ENCODE data around the gene AIF1L. TPM values are rescaled to one million over a fixed set of nuclear protein-coding genes. Genes with fewer than 3 reads are reported as not detected.
A peak's percentile ranks its signal among the peaks of the same experiment; 100 is the strongest.

Gene AIF1L
- total RNA-seq, 2 experiments from 2014 or later, result not detected

GRCh38 chr9:131122158-131122557 lies 25.8 kb downstream of the AIF1L start:
- Mint-ChIP-seq H3K4me1 (ENCODE audit: low read depth) (peaks cover 19% of the 10 kb centered on the region), H3K36me3 (ENCODE audit: low read depth) (peaks cover 16% of the 10 kb centered on the region), H3K27me3 (peaks cover 4% of the 10 kb centered on the region), H3K4me3 (no peak overlapping the region), H3K27ac (no peak overlapping the region), H3K9me3 (no peaks in the 10 kb centered on the region)
- intact Hi-C loops (cut with DNase I, micrococcal nuclease), result loop anchor here in 1 of 2 experiments (5.0 to 10.0 kb wide), 4 partner anchors 427 to 1553 kb away; partner anchors contain the start of genes EXOSC2, FUBP3, GTF3C4 and TTF1
- H3K27me3 ChIP-seq (ENCODE audit: control insufficient read depth in 1 of 2, insufficient read depth in 2 of 2, low read length in 2 of 2), result peaks cover 1 to 3% of the 10 kb centered on the region in 2 experiments
- no peak overlapping the region for H3K4me3 ChIP-seq (ENCODE audit: low read length)
- TF ChIP-seq, protein P1, sequence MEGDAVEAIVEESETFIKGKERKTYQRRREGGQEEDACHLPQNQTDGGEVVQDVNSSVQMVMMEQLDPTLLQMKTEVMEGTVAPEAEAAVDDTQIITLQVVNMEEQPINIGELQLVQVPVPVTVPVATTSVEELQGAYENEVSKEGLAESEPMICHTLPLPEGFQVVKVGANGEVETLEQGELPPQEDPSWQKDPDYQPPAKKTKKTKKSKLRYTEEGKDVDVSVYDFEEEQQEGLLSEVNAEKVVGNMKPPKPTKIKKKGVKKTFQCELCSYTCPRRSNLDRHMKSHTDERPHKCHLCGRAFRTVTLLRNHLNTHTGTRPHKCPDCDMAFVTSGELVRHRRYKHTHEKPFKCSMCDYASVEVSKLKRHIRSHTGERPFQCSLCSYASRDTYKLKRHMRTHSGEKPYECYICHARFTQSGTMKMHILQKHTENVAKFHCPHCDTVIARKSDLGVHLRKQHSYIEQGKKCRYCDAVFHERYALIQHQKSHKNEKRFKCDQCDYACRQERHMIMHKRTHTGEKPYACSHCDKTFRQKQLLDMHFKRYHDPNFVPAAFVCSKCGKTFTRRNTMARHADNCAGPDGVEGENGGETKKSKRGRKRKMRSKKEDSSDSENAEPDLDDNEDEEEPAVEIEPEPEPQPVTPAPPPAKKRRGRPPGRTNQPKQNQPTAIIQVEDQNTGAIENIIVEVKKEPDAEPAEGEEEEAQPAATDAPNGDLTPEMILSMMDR (IDR thresholded peaks at IDR 0.05), result no peak
- DNase-seq, result no peak
- no peaks in the 10 kb centered on the region for H3K9me3 ChIP-seq (ENCODE audit: control insufficient read depth in 1 of 2, insufficient read depth in 1 of 2, low read length in 2 of 2)
- ChIA-PET POLR2A (interaction anchor here (0.6 kb wide), 1 partner anchor 14 kb away, joined by 3 read pairs; no protein-coding TSS in a partner anchor), CTCF (no interaction called here)
- no peak for ATAC-seq (ENCODE audit: poor library complexity)
- peaks cover under 1% of the 10 kb centered on the region for H3K36me3 ChIP-seq (ENCODE audit: insufficient read depth, low read length)
- H3K4me1 ChIP-seq (ENCODE audit: insufficient read depth, low read length), result peaks cover 24% of the 10 kb centered on the region
- H3K27ac ChIP-seq (ENCODE audit: low read depth in 1 of 2, low read length in 2 of 2), result no peak overlapping the region

GRCh38 chr9:131125038-131125287 lies 28.6 kb downstream of the AIF1L start:
- Mint-ChIP-seq H3K36me3 (ENCODE audit: low read depth) (peaks cover 44% of the 10 kb centered on the region), H3K27ac (peak overlapping the region; percentile 92), H3K27me3 (no peaks in the 10 kb centered on the region), H3K4me1 (ENCODE audit: low read depth) (peaks cover 37% of the 10 kb centered on the region), H3K4me3 (peak overlapping the region; percentile 96), H3K9me3 (no peaks in the 10 kb centered on the region)
- CTCF ChIA-PET, result no interaction called here
- H3K27me3 ChIP-seq (ENCODE audit: control insufficient read depth in 1 of 2, insufficient read depth in 2 of 2, low read length in 2 of 2), result no peaks in the 10 kb centered on the region
- intact Hi-C loops (cut with DNase I, micrococcal nuclease), result loop anchor here (1.0 to 10.0 kb wide), 8 partner anchors 152 to 1550 kb away; partner anchors contain the start of genes EXOSC2 (in 2 of the 2), FAM78A (in 1 of the 2), GTF3C4 (in 1 of the 2) and TTF1 (in 1 of the 2)
- peaks cover 24% of the 10 kb centered on the region for H3K4me1 ChIP-seq (ENCODE audit: insufficient read depth, low read length)
- H3K27ac ChIP-seq (ENCODE audit: low read depth in 1 of 2, low read length in 2 of 2), result peak overlapping the region; percentile 49 to 71
- ATAC-seq (ENCODE audit: poor library complexity) (peak; percentile 0), DNase-seq (no peak)
- peak overlapping the region; percentile 76 for H3K4me3 ChIP-seq (ENCODE audit: low read length)
- TF ChIP-seq, protein P1 (IDR thresholded peaks at IDR 0.05), result no peak
- no peaks in the 10 kb centered on the region for H3K9me3 ChIP-seq (ENCODE audit: control insufficient read depth in 1 of 2, insufficient read depth in 1 of 2, low read length in 2 of 2)
- peaks cover 28% of the 10 kb centered on the region for H3K36me3 ChIP-seq (ENCODE audit: insufficient read depth, low read length)
- POLR2A ChIA-PET, result interaction anchor here (0.6 to 1.7 kb wide), 14 partner anchors 113 to 1820 kb away, joined by 3 to 11 read pairs (median 4); partner anchors contain the start of genes EXOSC2, FAM78A, NTNG2 and SETX

DNA sequence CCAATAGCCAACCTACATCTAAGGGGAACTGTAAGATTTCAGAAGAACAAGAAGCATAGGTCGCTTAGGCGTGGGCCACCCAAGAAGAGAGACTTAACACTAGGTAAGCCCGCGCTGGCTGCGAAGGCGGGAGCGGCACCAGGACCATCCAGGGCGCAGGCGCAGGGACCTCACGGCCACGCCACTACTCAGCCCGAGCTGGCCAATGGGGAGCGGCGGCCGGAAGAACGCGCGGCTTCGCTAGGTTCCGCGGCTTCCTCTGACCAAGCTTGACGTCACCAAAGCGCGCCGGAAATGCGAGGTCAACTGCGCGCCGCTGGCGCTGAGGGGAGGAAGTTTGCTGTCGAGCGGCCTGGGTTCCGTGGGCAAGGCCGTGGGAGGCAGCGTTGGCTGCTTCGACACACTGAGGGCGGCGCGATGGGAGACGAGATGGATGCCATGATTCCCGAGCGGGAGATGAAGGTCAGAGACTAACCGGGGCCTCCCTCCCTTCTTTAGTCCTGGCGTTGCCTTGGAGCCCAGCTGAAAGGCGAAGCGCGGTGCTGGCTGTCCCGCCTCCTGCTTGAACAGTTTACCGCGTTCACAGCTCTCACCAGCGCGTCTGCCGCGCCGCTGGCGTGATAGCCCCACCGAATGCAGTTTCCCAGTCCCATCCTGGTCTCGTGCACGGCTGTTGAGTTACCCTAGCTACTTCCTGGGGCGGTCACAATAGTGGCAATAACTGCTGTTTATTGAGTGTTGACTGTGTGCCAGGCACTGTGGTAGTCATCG lies 29.1 kb downstream of the AIF1L start, which contains the start of gene NUP214:
NUP214 (plus strand) TSS at position 299 of the 771 bp plus-strand sequence; CDS start at position 418, 119 bp downstream.
- Histone ChIP-seq H3K9me3 (ENCODE audit: control insufficient read depth in 1 of 2, insufficient read depth in 1 of 2, low read length in 2 of 2) (no peaks in the 10 kb centered on the region), H3K27ac (ENCODE audit: low read depth in 1 of 2, low read length in 2 of 2) (peak within 1 kb of the TSS; percentile 78 to 87), H3K4me1 (ENCODE audit: insufficient read depth, low read length) (peaks cover 24% of the 10 kb centered on the region), H3K4me3 (ENCODE audit: low read length) (peak within 1 kb of the TSS; percentile 76), H3K36me3 (ENCODE audit: insufficient read depth, low read length) (peaks cover 33% of the 10 kb centered on the region), H3K27me3 (ENCODE audit: control insufficient read depth in 1 of 2, insufficient read depth in 2 of 2, low read length in 2 of 2) (no peaks in the 10 kb centered on the region)
- intact Hi-C loops (cut with DNase I, micrococcal nuclease), result loop anchor here (1.0 to 10.0 kb wide), 8 partner anchors 152 to 1549 kb away; partner anchors contain the start of genes EXOSC2 (in 2 of the 2), FAM78A (in 1 of the 2), GTF3C4 (in 1 of the 2) and TTF1 (in 1 of the 2)
- DNase-seq (peak; percentile 97 to 100 (median 99)), ATAC-seq (ENCODE audit: poor library complexity) (peak; percentile 97)
- Mint-ChIP-seq H3K4me3 (peak within 1 kb of the TSS; percentile 96), H3K27ac (peak within 1 kb of the TSS; percentile 92), H3K27me3 (no peaks in the 10 kb centered on the region), H3K36me3 (ENCODE audit: low read depth) (peaks cover 49% of the 10 kb centered on the region), H3K4me1 (ENCODE audit: low read depth) (peaks cover 37% of the 10 kb centered on the region), H3K9me3 (no peaks in the 10 kb centered on the region)
- ChIA-PET CTCF (no interaction called here), POLR2A (interaction anchor here (0.5 to 1.7 kb wide), 15 partner anchors 113 to 1820 kb away, joined by 3 to 11 read pairs (median 4); partner anchors contain the start of genes EXOSC2, FAM78A, NTNG2 and SETX)
- TF ChIP-seq, protein P1 (IDR thresholded peaks at IDR 0.05), result no peak

All from CD4-positive, alpha-beta T cell (primary cell).